B cell (primary cell): Measurements from ENCODE around the gene SHE. TPM values are rescaled to one million over a fixed set of nuclear protein-coding genes. Genes with fewer than 3 reads are reported as not detected.

ENCODE experiments used
- ATAC-seq: fragments of 200-7000 bp; cut with Tn5 transposase; one replicate; pipeline ENCODE4 v1.10.0; 2021; ENCODE audit warnings: low read depth, mild to moderate bottlenecking, moderate number of reproducible peaks, moderate library complexity
- CTCF ChIA-PET: fragments of 350-600 bp; sonication (Branson Sonifier 250); formaldehyde crosslinking; loops from one replicate; lab custom pipeline; 2021; ENCODE audit warnings: antibody characterized with exemption, inconsistent platforms; lab: Charles Lee
- POLR2A ChIA-PET: fragments of 350-600 bp; sonication (Branson Sonifier 250); formaldehyde crosslinking; loops from one replicate; lab custom pipeline; 2021; ENCODE audit warnings: antibody characterized with exemption; lab: Charles Lee
- DNase-seq: peaks from one replicate; pipeline ENCODE4 v3.0.0; 2013
- H2AFZ ChIP-seq: 2 replicates; pipeline ENCODE4 v1.6.1; 2012; ENCODE audit warnings: mild to moderate bottlenecking, low read depth, low read length; ENCODE audit not compliant: insufficient read depth, poor library complexity, severe bottlenecking
- H3K27ac ChIP-seq, 2 donors: 1 replicate in 1 of 2; 2 replicates in 1 of 2; pipeline ENCODE4 v1.5.1; 2012 to 2013; ENCODE audit warnings: low read length in 2 of 2, mild to moderate bottlenecking in 2 of 2, moderate library complexity in 1 of 2
- H3K27me3 ChIP-seq, 4 experiments: fragments of 200-600 bp in 1 of 4; sonication (generic) in 1 of 4; replicated peaks in 1 of 4; 1 replicate in 2 of 4; 2 replicates in 2 of 4; pipeline versions ENCODE4 v1.6.1 to v1.7.0; 2013 to 2016; ENCODE audit warnings: low read length in 3 of 4, mild to moderate bottlenecking in 2 of 4, mixed read lengths in 1 of 4, moderate library complexity in 1 of 4; ENCODE audit not compliant: insufficient read depth in 4 of 4, control insufficient read depth in 3 of 4; ENCODE audit errors: control extremely low read depth in 1 of 4
- H3K36me3 ChIP-seq, 2 experiments: replicated peaks in 1 of 2; 1 replicate in 1 of 2; 2 replicates in 1 of 2; pipeline versions ENCODE4 v1.6.1 to v1.7.1; 2013; ENCODE audit warnings: low read length in 1 of 2; ENCODE audit not compliant: insufficient read depth in 2 of 2, control insufficient read depth in 1 of 2; ENCODE audit errors: control extremely low read depth in 1 of 2, extremely low read depth in 1 of 2
- H3K4me1 ChIP-seq, 2 donors: fragments of 200-600 bp in 1 of 2; sonication (generic) in 1 of 2; 1 replicate in 1 of 2; 2 replicates in 1 of 2; pipeline versions ENCODE4 v1.5.1 to v1.6.1; 2013 to 2017; ENCODE audit warnings: low read length in 2 of 2; ENCODE audit not compliant: control insufficient read depth in 2 of 2, insufficient read depth in 2 of 2
- H3K4me2 ChIP-seq: replicated peaks from 2 replicates; pipeline ENCODE3; 2012; ENCODE audit warnings: mild to moderate bottlenecking, low read depth, low read length; ENCODE audit not compliant: poor library complexity, severe bottlenecking
- H3K4me3 ChIP-seq, 5 experiments: fragments of 200-600 bp in 1 of 5; sonication (generic) in 1 of 5; 1 replicate in 3 of 5; 2 replicates in 2 of 5; pipeline versions ENCODE4 v1.5.1 to v1.7.0; 2011 to 2016; ENCODE audit warnings: low read length in 4 of 5, mild to moderate bottlenecking in 4 of 5, low read depth in 2 of 5, control low read depth in 1 of 5, moderate library complexity in 1 of 5; ENCODE audit not compliant: insufficient read depth in 1 of 5; ENCODE audit errors: control extremely low read depth in 1 of 5, extremely low read depth in 1 of 5
- H3K79me2 ChIP-seq: fragments of 200-600 bp; sonication (generic); one replicate; pipeline ENCODE4 v1.6.0; 2016; ENCODE audit warnings: low read length; ENCODE audit not compliant: control insufficient read depth, insufficient read depth
- H3K9ac ChIP-seq: fragments of 200-600 bp; sonication (generic); 2 replicates; pipeline ENCODE4 v1.6.1; 2017; ENCODE audit warnings: mild to moderate bottlenecking, low read length, moderate library complexity
- H3K9me3 ChIP-seq, 3 donors: one replicate each; pipeline versions ENCODE4 v1.6.1 to v1.7.1; 2013; ENCODE audit warnings: low read length in 2 of 3; ENCODE audit not compliant: control insufficient read depth in 2 of 3, insufficient read depth in 1 of 3; ENCODE audit errors: control extremely low read depth in 1 of 3
- H4K20me1 ChIP-seq: 2 replicates; pipeline ENCODE4 v1.6.0; 2012; ENCODE audit warnings: mild to moderate bottlenecking, low read length; ENCODE audit not compliant: insufficient read depth, control insufficient read depth, poor library complexity, severe bottlenecking
- H3K27ac Mint-ChIP-seq: one replicate; pipeline ENCODE4 v1.8.0; 2021; ENCODE audit warnings: mixed read lengths
- H3K27me3 Mint-ChIP-seq: one replicate; pipeline ENCODE4 v1.8.0; 2021; ENCODE audit warnings: mixed read lengths
- H3K4me1 Mint-ChIP-seq: one replicate; pipeline ENCODE4 v1.8.0; 2021; ENCODE audit warnings: mixed read lengths
- H3K4me3 Mint-ChIP-seq: one replicate; pipeline ENCODE4 v1.8.0; 2021; ENCODE audit warnings: mixed read lengths
- H3K9me3 Mint-ChIP-seq: one replicate; pipeline ENCODE4 v1.8.0; 2022; ENCODE audit warnings: mixed read lengths; ENCODE audit not compliant: insufficient read depth
- CTCF ChIP-seq: fragments of 200-600 bp; IDR thresholded peaks from one replicate; pipeline ENCODE4 v1.8.0; 2022; ENCODE audit warnings: antibody characterized with exemption, mild to moderate bottlenecking
- EZH2 ChIP-seq: IDR thresholded peaks from 2 replicates; pipeline ENCODE4 v1.6.1; 2012; ENCODE audit warnings: borderline replicate concordance, low read depth, mild to moderate bottlenecking, moderate library complexity, low read length; ENCODE audit not compliant: insufficient read depth, poor library complexity, severe bottlenecking
- WGBS: methylation state at CpG from one replicate; pipeline ENCODE4 v1.1.5; 2013; ENCODE audit warnings: missing lambda C conversion rate; ENCODE audit not compliant: insufficient coverage; 5-methylcytosine and 5-hydroxymethylcytosine counted together
- intact Hi-C: fragments of 100-400 bp; cut with micrococcal nuclease; formaldehyde crosslinking; loops from one replicate; pipeline ENCODE4 v1.10.0; 2022
- polyA plus RNA-seq: library from polyadenylated mRNA; depleted of rRNA; stranded (reverse); fragments of >200 nt; gene quantifications from 2 replicates; pipeline ENCODE4 v1.2.3, GENCODE V29; 2012
- total RNA-seq, 2 donors: library from RNA; stranded (reverse); fragments of 120-200 nt in 1 of 2; gene quantifications; 1 replicate in 1 of 2; 2 replicates in 1 of 2; pipeline versions ENCODE4 v1.2.3 to v1.2.4, GENCODE V29; 2013 to 2022

The SHE gene
- total and polyA plus RNA-seq, 2 donors (not counting 1 experiment from before 2014, with no cell fraction given): 0.01 TPM; not detected in 1

DNA sequence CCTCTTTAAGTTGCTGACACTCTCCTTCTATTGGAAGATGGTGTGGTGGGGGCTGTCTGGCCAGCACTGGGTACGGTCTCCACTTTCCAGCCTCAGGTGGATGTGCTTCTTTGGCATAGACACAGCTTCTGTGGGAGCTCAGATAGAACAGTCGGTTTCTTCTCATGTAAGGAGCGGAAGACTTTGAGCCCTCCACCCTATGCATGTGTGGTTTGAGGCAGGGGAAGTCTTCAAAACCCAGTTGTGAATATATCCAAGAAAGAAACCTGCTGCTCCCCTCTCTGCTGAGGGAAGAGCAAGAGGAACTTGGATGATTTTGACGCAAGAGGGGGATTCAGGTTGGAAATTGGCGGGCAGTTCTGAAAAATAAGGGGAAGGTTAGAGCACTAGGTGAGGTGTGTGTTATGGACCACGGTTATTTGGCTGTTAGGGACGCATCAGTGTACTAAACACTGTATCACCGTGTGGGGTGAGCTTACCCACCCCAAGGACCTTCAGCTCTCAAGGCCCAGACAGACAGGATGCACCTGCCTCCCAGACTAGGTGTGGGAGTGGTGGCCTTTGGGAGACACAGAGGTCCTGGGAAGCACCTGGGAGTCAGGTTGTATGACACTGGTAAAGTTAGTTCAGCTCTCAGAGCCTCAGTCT is 60.8 kb downstream of the SHE start:
- H3K27me3 ChIP-seq: no peaks in the 10 kb centered on the region
- no peak overlapping the region for H3K9ac ChIP-seq
- no peaks in the 10 kb centered on the region for H3K9me3 Mint-ChIP-seq
- H3K4me1 ChIP-seq: peaks cover 0 to 3% of the 10 kb centered on the region in 2 donors
- H3K4me2 ChIP-seq: no peak overlapping the region
- no peak overlapping the region for H3K4me3 Mint-ChIP-seq
- H3K36me3 ChIP-seq: no peaks in the 10 kb centered on the region
- no peaks in the 10 kb centered on the region for H4K20me1 ChIP-seq
- H3K4me3 ChIP-seq: no peak overlapping the region
- H2AFZ ChIP-seq: no peak overlapping the region
- ChIA-PET CTCF (interaction anchor here (0.5 to 0.8 kb wide), 2 partner anchors 11 to 105 kb away, joined by 3 read pairs; no protein-coding TSS in a partner anchor), POLR2A (no interaction called here)
- peaks cover 13% of the 10 kb centered on the region for H3K4me1 Mint-ChIP-seq
- H3K27ac Mint-ChIP-seq: no peak overlapping the region
- DNase-seq: no peak
- H3K27me3 Mint-ChIP-seq: no peaks in the 10 kb centered on the region
- intact Hi-C loops: loop anchor here (5.0 kb wide), 1 partner anchor 34 kb away; the partner anchor contains the start of gene IL6R
- no peak for ATAC-seq
- no peak overlapping the region for H3K27ac ChIP-seq
- WGBS: 0% methylated on average over 1 of the region's 8 CpGs
- peaks cover 0 to 1% (median 0%) of the 10 kb centered on the region in 3 donors for H3K9me3 ChIP-seq
- no peaks in the 10 kb centered on the region for H3K79me2 ChIP-seq
- TF ChIP-seq EZH2: no peak
- TF ChIP-seq CTCF: no peak

- H3K4me2 ChIP-seq: no peak overlapping the region
- Mint-ChIP-seq H3K27me3 (no peaks in the 10 kb centered on the region), H3K27ac (peak overlapping the region; percentile 50), H3K4me1 (peaks cover 13% of the 10 kb centered on the region), H3K4me3 (no peak overlapping the region), H3K9me3 (no peaks in the 10 kb centered on the region)
- peaks cover 0 to 1% (median 0%) of the 10 kb centered on the region in 3 donors for H3K9me3 ChIP-seq
- intact Hi-C loops: loop anchor here (5.0 kb wide), 1 partner anchor 33 kb away; the partner anchor contains the start of gene IL6R
- H3K4me1 ChIP-seq: peaks cover 0 to 3% of the 10 kb centered on the region in 2 donors
- no peak for ATAC-seq
- no peaks in the 10 kb centered on the region for H3K27me3 ChIP-seq
- no peaks in the 10 kb centered on the region for H3K79me2 ChIP-seq
- no peak overlapping the region for H3K9ac ChIP-seq
- POLR2A ChIA-PET: no interaction called here
- no peak overlapping the region for H3K27ac ChIP-seq
- WGBS: no CpG with 5 or more reads among the region's 6 CpGs
- DNase-seq: no peak
- no peak for TF ChIP-seq EZH2
- TF ChIP-seq CTCF: no peak
- H4K20me1 ChIP-seq: no peaks in the 10 kb centered on the region
- no peaks in the 10 kb centered on the region for H3K36me3 ChIP-seq
- CTCF ChIA-PET: interaction anchor here (1.5 kb wide), 1 partner anchor 35 kb away, joined by 4 read pairs; no protein-coding TSS in a partner anchor
- H3K4me3 ChIP-seq: no peak overlapping the region
- H2AFZ ChIP-seq: no peak overlapping the region
These were observed 62.0 kb downstream of the SHE start for GRCh38 chr1:154440036-154440804.
